GM21717 (cell line): ENCODE measurements around the gene RREB1.
A peak's percentile ranks its signal among the peaks of the same experiment; 100 is the strongest.
"Not testable (repeated sequence)": the region's sequence is repeated elsewhere in the genome, so short reads cannot be mapped to it uniquely, and the experiment has no call there.

Experiments
- ATAC-seq: cut with Tn5 transposase; IDR thresholded peaks from one replicate; pipeline ENCODE4 v1.9.1; 2021; ENCODE audit warnings: mild to moderate bottlenecking, moderate library complexity; ENCODE audit not compliant: unreplicated experiment

Gene RREB1

DNA sequence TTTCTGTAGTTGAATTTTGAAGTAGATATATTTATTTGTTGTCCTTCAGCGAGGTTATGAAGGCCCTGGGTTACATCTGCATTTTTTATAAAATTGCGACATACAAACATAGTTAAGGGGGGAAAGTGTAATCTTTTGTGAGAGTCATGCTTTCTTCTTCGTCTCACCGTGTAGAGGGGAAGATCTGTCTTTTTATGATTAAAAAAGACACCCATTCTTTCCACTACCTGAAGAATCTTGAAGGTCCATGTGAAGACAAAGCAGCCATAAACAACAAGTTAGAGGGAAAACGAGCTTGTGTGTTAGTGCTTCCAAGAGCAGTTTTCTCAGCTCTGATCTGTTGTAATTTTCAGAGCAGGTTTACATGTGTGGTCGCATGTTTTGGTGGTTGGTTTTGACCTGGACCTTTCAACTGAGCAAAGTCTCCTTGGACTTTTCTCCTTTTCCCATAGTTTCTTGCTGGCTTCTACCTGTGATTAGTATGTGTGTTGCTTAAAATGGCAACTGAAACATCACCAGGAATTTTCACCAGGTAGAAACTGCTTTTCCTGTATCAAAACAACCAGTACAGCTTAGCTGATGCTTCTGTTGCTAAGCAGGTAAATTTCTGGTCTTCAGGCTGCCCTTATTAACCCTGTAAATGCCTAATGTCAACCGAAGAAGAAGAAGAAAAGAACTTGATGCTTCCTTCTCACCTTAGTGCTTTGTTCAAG is 37.3 kb downstream of the RREB1 start:
- ATAC-seq: no peak

DNA sequence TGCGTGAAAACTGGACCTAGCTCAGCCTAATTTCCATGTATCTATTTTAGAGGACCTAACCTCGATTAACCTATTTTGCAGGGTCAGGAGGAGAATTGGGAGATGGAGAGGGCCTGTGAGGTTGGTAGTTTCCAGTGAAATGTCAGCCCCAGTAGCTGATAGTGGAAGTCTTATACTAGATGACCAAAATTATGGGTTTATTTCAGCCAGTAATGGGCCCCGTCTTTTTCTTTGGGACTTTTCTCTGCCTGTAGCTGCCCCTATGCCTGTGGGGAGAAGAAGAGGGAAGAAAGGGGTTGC is 37.8 kb downstream of the RREB1 start:
- ATAC-seq: no peak

DNA sequence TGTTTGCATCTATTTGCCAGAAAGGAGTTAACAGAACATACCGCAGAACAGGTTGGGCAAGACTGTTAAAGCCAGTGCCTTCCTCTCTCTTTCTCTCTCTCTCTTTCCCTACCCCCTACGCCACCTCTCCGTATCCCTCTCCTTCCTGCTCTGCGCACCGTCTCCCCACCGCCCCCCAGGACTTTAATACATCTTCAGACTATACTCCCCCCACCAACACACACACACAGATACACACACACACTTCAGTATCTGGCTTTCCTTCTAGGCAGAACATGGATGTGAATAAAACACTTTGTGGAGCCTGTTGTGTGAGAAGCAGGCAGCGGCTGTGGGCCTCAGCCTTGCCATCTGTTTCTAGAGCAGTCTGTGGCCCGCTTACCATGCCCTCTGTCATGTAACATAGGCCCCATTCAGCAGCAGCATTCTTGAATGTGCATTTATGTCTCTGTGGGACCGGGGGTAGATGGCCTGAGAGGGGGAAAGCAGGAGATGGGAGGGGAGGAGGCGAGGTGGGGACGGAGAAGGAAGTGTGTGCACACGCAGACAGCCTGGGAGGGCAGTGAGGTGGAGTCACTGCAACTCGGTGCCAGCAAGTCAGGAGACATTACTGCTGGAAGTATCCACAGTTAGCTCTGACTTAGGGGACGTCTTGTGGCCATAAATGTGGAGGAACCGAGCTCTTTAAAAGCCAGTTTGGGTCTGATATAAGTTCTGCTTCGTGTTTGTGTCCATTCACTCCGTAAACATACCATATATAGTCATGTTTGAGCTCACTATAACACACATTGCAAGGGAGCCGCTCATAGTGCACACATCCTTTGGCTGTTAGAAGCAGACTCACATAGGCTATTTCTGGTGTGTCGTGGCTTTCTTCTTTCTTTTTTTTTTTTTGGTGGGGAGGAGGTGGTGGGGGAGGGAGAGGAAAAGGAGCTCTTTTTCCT is 38.4 kb downstream of the RREB1 start:
- peak; percentile 37 for ATAC-seq

DNA sequence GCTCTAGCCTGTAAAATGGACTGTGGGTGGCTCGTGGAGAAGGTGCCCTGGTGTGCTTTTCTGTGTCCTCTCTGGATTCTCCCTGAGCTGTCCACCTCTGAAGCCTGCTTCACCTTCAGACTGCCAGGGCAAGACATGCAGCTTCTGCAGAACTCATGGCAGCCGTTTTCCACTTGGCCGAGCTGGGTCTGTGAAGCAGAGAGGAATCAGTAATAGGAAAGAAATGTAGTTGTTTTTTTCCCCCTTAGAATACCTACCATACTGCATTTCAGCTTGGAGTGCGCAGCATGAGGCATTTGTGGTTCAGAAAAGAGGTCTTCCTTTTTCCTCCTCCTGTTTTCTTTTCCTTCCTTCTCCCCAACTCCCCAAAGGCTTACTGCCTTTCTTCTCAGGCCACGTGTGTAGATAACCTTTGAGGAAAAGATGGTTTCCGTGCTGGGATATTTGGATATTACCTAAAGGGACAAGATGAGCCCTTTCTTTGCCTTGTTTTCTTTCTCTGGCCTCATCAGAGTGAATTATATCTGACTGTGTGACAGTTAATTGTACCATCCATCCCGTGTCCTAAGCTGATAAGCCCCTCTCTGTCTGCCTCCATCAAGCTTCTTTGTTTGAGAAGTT is 39.4 kb downstream of the RREB1 start:
- ATAC-seq: no peak

DNA sequence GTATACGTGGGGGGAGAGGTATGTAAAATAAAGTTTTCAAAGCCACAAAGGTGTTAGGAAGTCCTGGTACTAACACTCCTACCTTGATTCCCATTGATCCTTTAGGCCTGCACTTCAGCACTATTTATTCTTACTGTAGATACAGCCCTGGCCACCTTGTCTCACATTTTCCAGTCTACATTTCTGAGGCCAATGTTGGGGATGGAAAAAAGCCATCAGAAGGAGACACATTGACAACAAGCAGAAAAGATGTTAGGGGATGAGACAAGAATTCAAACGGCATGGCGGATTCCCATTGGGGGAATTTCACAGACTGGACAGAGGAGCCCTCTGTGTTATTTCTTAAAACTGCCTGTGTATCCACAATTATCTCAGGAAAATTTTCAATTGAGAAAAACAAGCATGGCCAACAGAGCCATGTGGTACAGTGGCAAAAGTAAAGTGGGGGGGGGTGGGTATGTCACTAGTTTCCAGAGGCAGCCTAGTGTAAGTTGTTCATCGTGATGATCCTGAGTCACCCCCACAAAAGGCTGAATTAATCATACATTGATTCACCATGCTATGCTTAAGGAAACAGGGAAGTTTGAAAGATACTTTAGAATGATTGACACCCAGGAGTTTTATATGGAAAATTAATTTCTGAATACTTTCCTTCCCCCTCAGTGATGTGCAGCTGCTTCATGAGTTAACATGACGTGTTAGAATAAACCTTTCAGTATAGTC is 40.5 kb downstream of the RREB1 start:
- ATAC-seq: no peak

DNA sequence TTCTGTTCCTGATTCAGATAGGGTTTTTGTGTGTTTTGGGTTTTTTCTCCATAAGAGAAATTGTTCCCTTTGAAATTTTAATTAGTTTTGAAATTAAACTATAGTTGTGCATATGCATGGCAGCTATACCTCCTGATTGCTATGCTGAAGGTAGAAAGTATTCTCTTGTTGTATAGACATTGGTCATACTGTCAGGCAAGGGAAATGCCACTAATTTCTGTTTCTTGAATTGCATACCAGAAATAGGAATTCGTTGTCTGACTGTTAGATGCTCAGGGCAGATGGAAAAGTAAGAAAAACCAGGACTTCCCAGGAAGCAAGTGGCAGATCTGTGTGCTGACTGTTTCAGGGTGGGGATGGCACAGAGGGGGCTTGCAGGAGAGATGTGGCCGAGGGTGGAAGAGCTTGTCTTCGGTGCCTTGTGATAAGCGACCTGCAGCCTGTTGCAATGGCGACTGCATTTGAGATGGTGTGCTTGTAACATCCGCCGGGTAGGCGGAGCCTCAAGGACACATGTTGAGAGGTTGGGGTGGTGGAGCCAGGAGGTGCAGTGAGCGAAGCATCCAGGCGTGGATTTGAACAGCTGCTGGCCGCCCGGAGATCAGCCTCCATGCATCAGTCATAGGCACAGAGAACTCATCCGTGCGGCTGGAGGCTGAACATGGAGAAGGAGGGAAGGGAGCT is 42.8 kb downstream of the RREB1 start:
- ATAC-seq: no peak

DNA sequence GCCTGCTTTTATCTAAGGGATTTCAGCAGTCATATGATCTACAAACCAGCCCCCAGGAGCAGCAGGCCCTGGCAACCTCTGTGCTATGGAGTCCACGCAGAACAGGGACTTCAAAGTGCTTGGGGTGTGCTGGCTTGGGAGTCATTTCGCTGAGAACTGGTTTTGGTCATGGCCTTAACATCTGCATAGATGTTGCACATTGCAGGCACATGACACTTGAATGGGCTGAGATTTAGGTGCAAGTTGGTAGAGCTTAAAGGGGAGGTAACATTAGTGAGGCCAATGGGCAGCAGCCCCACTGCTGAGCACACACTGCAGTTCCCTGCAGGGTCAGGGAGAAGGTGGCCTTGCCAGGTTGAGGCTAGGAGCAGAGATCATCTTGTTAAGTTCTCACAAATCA is 43.6 kb downstream of the RREB1 start:
- no peak for ATAC-seq

DNA sequence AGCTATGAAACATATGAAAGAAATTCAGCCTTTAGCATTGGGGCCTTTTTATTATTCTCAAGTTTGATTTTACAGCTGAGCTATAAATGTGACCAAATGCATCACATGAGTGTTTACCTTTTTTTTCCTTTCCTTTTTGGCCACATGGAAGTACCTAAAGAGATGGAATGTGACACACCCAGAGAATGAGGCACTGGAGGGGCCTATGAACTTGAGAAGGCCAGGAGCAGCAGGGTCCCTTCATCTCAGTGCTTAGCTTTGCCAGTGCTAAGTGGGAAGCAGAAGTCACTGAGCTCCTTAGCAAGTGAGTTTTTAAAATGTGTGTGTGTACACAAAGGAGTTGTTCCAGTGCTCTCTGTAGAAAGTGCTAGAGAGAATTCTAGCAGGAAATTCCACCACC is 44.7 kb downstream of the RREB1 start:
- no peak for ATAC-seq

DNA sequence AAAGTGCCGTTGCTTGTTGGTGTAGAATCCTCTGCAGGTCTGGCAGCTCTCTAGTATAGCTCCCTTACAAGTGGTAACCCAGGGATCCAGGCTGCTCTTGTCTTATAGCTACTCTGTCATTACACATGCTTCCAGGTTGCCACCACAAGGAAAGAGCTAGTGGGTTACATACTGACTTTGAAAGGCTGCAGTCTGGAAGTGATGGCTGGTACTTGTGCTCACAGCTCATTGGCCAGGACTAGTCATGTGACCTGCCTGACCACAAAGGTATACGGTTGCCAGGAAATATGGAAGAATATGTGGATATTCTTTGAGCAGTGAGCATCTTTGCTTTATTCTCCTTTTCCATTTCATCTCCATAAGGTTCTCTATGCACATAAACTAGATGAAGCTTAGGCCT is 46.0 kb downstream of the RREB1 start:
- ATAC-seq: no peak

DNA sequence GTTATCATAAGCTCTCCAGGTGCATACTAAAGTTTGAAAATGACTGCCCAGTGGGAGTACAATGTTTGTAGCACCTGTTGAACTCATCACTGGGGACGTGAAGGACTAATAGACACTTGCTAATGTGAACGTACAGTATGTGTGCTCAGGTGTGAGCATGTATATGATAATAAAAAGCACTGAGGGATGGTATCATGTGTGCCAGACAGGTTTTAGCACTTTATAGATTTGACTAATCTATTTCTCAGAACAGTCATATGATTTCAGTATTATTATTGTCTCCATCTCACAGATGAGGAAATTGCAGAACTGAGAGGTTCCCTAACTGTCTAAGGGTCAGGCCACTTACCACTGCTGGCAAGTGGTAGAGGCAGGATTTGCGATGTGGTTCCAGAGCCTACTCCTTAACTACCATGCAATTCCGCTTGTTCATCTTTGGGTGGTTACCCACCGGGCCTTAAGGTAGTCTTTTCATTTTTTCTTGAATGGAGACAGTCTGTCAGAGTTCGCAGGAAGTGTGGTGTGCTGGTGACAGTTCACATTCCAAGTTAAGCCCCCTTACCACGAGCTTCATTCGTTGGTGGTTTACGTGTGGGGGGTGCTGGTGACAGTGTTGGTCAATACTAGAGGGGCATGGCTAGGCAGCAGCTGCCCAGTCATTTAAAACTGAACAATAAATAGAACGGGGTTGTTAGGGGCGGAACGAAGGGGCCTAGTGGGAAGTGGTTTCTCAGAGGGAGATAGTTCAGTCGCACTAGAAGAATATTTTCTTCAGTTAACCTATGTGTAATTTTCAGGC is 46.8 kb downstream of the RREB1 start:
- ATAC-seq: peak; percentile 72

DNA sequence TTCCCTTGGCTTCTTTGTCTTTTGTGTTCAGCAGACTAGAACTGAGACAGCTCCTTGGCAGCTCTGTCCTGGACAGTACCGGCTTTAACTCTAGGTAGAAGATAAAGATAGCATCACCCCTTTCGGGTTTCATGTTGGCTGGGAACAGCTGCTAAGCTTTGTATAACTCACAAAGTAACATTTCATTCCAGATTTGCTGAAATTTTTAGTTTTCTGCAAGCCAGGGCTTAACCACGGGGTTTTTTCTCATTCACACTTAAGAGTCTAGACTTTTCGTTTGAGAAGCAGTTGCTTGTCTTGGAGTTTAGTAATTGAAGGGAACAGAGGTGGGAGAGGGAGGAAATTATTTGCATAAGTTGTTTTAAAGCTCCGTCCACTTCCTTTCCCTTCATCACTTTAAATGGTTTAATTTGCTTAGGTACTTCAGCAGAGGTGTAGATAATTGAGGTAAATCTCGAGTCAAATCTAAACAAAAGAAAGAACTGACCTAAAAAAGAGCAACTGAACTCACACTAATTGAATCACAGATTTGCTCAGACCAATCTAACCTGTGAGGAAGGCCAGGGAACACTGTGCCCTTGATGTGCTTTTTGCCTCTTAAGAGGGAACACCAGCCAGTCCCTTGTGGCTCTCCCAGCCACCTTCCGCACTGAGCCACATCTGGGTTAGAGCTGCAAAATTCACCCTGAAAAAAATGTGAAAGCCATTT is 48.3 kb downstream of the RREB1 start:
- ATAC-seq: peak; percentile 46

DNA sequence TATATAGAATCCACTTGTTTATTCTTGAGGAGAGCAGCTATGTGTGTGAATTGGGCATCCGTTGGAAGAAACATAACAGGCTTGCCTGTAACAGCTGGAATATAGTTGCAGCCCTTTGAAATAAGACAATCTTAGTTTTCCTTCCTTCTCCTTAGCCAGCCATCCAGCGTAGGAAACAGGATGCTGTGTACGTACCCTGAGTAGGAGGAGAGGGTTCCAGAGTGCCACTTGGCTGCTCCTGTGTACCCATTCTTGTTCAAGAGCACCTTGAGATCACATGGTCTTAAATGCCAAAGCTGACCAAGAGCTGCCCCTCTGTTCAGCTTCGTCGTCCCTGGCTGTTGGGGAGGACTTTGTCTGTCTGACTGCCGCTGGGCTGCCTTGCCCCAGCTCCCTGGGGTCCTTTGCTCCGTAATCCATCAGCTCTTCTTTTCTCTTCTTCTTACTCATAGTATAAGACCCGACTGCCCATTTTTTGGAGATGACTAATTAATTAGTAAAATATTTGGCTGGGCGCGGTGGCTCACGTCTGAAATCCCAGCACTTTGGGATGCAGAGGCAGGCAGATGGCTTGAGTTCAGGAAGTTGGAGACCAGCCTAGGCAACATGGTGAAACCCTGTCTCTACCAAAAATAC is 49.0 kb downstream of the RREB1 start:
- no peak for ATAC-seq

DNA sequence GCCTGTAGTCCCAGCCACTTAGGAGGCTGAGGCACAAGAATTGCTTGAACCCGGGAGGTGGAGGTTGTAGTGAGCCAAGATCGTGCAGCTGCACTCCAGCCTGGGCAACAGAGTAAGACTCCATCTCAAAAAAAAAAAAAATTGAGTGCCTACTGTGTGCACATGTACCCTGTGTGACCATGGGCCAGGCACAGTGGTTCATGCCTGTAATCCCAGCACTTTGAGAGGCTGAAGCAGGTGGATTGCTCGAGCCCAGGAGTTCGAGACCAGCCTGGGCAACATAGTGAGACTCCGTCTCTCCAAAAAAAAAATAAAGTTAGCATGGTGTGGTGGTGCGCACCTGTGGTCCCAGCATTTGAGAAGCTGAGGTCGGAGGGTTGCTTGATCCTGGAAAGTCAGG is 49.5 kb downstream of the RREB1 start:
- ATAC-seq: not testable (repeated sequence)

DNA sequence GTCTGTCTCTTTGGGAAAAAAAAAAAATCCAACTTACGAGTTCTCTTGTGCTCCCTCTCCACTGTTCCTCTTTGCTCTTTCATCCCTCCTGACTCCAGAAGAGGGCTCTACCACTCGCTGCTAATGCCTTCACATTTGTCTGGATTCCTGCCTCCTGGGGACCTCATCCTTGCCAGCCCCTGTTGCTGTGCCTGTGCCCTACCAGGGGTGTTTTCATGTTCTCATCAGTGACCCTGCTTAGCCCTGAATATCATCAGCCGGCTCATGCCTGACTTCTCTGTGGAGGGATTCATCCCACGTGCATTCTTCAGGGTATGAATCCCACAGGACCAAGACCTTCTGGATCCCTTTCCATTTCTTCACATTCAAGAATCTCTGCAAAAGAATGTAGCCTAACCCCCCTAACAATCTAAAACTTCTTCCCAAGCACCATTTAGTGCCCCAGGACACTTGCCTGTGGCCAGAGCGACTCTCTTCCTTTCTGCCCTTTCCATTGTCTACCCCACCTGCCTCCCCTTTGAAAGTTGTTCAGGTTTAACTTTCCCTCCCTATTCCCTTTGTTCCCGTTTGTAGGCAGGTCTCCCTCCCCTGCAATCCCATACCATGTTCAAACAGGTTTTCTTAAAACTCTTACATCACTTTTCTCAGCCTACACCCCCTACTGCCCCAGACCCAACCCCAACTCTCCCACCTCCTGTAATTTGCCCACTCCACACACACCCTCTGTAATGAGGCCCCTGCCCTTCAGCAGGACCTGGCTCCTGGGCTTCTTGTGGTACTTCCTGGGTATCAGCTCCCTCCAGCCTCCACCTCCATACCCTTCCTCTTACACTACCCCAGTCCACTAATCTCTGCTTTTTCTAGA is 50.2 kb downstream of the RREB1 start:
- no peak for ATAC-seq

DNA sequence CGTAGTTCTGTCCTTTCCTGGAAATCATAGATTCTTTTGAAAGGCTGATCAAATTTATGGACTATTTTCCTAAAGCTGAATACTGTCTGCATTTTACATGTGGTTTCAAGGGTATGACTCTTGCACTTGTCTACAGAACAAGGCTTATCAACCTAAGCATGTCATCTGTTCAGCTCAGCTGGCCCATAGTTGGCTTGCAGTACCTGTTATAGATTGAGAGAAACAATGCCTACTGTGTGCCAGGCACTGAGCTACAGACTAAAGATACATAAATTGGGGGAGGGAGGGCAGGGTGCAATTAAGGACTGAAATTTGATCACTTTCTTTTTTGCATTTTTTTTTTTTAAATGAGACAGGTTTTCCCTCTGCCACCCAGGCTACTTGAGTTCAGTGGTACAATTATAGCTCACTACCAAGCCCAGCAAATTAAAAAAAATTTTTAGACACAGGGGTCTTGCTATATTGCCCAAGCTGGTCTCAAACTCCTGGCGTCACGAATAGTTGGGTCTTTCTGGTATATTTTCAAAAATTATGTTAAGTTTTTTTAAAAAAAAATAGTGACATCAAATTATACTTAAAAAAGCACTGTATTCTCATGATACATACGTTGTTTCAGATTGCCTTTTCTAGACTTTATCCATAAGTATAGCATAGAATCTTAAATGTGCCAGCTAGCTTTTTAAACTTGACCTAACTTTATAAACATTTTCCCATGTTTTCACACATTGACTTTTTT is 52.2 kb downstream of the RREB1 start:
- no peak for ATAC-seq

DNA sequence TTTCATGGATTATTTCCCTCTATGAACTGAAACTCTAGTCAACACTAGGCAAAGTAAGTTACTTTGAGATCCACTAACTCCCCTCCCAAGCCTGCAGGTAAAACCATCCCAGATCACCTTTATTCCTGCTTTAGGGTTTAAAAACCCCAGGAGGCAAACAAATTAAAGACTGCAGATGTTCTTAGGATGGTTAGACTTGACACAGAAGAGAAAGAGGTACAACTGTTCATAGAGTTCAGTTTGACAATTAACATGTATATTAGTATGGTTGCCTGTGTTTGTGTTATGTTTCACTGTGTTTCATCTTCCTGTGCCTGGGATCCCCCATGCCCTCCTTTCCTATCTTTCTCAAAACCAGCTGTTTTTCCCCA is 53.5 kb downstream of the RREB1 start:
- ATAC-seq: no peak

DNA sequence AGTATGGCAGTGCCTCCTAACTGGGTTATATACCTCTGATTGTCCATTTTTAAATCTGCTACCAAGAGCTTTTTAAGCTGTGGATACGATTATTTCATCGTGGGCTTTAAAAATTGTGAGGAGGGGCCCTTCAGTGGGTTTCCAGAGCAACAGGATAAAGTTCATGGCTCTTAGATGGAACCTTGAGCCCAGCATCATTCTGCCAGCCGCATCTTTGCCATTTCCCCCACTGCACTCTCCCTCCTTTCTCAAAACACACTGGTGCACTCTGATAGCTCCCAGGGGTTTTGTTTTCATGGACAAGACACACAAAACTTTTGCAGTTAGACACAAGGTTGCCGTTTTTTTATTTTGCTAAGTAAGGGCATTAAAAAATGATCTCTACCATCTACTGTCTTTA is 54.1 kb downstream of the RREB1 start:
- ATAC-seq: no peak
